NB4 (cell line): ENCODE measurements around the gene HPS6.

Experiments
- CTCF ChIP-seq: IDR thresholded peaks from one replicate; pipeline ENCODE4 v1.5.1; 2012; ENCODE audit warnings: low read depth, low read length
- MYC ChIP-seq: IDR thresholded peaks from 2 replicates; pipeline ENCODE4 v1.6.1; 2011; ENCODE audit warnings: low read depth, low read length
- POLR2A ChIP-seq: IDR thresholded peaks from 2 replicates; pipeline ENCODE4 v1.6.1; 2011; ENCODE audit warnings: mild to moderate bottlenecking; ENCODE audit not compliant: insufficient read length; ENCODE audit errors: extremely low read depth

- no peak for TF ChIP-seq CTCF
- no peak for TF ChIP-seq POLR2A
- no peak for TF ChIP-seq MYC
Observed at GRCh38 chr10:102069071-102069470, 3.9 kb downstream of the HPS6 start.
